GM18870 (cell line): ENCODE data around the gene PYGM.

ENCODE experiments used
- ATAC-seq: cut with Tn5 transposase; IDR thresholded peaks from one replicate; pipeline ENCODE4 v1.9.1; 2021; ENCODE audit warnings: moderate library complexity; ENCODE audit not compliant: unreplicated experiment

Gene PYGM

DNA sequence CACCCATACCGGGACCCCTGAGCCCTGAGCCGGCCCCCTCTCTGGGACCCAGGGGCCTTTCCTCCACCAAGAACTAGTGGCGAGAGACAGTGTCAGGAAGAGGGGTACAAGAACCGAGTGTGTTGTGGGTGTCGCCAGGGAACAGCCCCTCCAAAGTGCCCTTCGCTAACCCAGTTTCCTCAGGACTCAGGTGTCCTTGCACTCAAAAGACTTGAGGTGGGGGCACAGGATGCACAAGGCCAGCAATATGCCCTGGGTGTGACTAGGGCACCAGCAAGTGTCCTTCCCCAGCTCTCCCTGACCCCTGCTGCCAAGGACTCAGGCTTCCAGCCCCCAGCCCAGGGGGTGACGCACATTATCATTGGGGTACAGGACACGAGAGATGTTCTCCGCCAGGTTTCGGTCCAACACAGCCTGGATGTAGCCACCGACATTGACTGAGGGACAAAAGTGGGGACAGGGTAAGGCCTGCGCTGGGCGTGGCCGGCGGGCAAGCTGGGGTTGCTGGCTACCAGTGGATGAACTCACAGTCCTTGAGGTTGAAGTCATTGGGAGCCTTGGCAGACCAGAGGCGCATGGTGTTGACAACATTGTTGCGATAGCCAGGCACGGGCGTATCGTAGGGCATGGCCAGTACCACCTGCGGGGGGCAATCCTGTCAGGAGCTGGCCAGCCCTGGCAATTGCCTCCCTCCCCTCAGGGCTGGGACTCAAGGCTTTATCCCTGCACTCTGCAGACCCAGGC lies 4.7 kb downstream of the PYGM start:
- ATAC-seq, result no peak

DNA sequence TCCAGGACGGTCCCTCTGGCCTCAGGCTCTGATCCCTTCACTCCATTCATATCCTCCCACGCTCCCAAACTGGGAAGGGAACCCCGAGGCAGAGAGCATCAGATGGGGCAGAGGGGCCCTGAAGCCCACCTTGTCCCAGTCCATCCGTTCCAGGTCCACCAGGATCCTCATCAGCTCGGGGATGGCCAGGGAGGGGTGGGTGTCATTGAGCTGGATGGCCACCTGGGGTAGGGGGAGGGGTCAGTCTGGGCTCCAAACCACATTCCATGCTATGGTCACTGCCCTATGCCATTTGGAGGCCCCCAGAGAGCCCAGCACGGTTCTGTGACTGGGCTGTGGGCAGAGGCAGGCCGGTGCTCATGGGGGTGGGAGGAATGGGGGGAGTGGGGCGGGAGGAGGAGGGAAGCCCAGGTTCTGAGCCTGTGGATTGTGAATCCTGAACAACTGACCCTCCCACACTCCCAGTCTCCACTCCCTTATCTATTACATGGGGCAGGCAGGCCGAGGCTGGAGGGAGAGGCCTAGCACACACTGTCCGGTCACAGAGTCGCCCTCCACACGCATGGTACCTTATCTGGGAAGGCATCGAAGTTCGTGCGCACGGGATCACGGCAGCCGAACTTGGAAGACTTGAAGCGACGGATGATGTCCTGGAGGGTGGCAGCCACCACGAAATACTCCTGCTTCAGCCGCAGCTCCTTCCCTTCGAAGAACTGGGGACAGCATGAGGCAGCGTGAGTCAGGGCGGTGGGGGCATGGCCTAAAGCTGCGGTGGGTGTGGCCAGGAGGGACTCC lies 5.5 kb downstream of the PYGM start:
- ATAC-seq, result no peak

DNA sequence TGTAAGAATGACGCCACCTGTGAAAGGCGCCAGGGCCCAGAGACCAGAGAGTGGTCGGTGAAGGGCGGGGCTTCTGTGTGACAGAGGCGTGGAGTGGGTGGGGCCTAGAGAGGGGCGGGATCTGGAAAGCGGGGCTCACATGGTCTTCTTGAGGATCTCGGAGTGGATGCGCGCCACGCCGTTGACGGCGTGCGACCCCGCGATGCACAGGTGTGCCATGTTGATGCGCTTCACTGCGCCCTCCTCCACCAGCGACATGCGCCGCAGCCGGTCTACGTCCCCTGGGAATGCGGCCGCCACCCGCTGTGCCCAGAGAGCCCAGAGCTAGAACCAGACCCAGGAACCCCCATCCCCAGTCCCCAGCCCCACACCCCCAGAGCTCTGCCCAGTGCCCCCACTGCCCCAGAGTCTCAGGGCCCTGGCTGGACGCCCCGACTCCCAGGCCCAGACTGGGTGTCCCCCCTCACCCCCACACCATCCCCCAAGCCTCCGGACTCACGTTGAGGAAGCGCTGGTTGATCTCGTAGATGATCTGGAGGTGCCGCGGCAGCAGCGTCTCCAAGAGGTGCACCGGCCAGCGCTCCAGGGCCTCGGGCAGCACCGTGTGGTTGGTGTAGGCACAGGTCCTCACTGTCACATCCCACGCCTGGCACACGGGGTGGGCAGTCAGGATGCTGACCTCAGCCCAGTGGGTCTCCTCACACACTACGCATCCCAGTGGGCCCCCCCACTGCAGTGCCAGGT lies 6.2 kb downstream of the PYGM start:
- ATAC-seq, result no peak

DNA sequence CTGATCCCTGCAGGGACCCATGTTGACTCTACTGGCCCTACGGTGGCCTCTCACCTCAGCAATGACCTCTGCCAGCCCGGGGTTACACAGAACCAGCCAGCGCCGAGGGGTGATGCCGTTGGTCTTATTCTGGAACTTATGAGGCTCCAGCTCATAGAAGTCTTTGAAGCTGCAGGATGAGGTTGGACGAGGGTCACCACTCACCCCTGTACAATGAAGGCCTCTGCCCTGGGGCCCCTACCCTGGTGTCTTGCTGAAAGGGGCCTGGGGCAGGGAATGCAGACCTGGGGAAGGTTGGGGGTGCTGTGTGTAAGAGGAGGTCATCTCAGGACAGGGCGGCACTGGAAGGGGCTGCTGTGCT lies 6.8 kb downstream of the PYGM start:
- ATAC-seq, result no peak

DNA sequence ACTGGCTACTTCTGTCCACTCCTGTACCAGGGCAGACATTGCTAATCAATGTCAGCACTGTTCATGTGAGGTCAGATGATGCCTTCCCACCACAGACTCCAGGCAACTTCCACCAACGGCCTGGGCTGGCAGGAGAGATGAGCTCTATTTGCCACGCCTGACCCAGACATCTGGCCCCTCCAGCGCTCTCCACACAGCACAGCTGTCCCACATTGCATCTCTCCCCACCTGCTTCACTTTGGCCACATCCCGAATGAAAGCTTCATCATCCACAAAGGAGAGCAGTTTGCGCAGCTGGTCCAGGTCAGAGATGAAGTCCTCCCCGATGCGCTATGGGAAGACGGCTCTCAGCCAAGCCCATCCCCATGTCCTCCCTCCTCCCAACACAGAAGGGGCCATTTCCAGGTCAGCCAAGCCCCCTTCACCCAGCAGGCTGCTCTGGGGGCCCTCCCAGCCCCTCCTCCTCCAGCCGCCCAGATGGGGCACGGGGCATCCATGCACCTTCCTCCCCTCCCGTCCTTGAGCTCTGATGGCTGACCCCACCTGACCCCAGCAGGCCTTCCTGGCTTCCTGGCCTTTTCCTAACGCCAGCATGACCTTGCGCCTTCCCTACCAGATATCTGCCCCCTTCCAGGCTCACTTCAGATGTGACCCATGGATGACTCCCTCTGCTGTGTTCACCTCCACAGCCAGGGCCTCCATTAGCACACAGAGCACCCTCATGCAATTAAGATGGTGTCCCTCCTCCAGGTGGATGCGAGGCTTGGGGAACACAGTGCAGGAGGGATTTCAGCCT lies 7.4 kb downstream of the PYGM start:
- ATAC-seq, result no peak

DNA sequence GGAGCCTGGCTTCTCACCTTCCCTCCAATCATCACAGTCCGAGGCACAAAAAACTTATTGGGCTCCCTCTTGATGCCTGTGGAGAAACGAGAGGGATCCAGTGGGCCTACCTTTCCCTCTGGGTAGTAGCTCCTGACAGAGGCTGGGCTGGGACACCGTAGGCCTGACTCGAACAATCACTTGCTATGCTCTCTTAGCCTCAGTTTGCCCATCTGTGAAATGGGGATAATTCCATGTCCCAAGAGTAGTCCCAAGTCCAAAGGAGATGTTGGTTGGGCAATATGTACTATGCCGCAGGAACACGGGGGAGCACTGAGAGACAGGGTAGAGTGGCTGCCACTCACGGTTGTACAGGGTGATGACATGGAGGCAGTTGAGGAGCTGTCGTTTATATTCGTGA lies 8.2 kb downstream of the PYGM start:
- ATAC-seq, result no peak

DNA sequence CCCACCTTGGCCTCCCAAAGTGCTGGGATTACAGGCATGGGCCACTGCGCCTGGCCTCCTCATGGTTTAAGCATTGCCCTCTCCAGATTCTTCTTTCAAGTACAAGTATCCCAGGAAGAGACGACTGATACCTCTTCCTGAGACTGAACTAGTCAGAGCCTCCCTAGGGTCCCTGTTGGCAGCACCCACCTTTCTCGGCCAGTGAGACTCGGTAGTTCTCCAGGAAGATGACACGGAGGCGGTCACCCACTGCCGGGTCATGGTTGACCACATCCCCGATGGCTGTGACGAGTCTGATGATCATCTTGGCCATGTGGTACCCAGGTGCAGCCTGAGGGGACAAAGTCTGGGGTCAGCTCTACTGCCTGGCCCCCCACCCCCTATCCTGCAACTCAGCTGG lies 8.6 kb downstream of the PYGM start:
- no peak for ATAC-seq

DNA sequence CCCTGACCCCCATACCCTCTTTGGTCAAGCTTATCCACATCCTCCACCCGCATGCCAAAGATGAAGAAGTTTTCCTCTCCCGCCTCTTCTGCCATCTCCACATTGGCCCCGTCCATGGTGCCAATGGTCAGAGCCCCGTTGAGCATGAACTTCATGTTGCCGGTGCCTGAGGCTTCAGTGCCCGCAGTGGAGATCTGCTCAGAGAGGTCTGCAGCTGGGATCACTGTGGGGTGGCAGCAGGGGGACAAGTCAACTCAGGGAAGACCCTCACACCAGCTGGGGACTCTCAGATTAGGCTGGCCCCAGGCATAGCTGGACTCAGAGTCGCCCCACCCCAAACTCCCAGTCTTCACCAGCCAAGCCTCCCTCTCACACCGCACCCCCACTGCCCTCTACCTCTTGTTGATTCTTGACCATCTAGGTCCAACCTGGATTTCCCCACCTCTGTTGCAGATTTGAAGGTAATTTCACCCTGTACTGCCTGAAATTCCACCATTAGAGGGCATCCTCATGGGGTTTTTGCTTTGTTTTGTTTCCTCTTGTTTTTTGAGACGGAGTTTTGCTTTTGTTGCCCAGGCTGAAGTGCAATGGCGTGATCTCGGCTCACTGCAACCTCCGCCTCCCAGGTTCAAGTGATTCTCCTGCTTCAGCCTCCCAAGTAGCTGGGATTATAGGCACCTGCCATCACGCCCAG lies 9.3 kb downstream of the PYGM start:
- no peak for ATAC-seq

DNA sequence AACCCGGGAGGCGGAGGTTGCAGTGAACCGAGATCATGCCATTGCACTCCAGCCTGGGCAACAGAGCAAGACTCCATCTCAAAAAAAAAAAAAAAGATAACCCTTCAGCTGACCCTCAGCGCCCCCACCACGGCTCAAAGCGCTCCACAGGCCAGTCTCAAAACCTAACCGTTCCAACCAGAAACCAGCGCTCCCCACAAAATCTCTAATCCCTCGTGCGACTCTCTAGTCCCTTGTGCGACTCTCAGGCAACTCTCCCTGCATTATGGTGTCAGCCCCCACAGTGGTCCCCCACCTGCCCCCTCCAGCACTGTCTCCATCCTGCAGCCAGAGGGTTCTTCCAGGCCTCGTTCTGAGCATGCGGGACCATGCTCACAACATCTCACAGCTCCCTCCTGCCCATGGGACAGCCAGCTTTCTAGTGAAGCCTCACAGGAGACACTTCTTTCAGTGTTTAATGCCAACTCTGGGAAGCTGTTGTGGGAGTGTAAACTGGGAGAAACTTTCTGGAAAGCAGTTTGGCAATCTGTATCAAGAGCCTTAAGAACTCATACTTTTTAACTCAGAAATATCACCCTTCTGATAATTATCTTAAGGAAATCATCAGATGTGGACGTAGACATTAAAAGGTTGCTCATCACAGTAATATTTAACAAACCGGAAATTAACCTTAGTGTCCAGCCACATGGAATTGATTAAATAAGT lies 11.7 kb downstream of the PYGM start:
- no peak for ATAC-seq

DNA sequence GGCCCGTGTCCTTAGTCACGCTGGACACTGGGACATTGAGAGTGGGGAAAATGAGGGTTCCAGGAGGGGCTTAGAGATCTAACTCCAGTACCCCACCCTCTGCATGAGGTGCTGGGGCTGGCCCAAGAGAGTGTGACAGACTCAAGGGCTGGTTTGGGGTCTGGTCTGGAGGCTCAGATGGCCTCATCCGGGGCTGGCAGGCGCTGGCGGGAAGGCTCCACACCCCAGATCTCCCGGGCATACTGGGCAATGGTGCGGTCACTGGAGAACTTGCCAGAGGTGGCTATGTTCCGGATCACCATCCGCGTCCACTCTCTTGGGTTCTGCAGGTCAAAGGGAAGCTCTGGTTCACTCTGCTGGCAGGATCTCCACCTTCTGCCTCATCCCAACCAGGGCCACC lies 13.3 kb downstream of the PYGM start:
- ATAC-seq, result no peak

DNA sequence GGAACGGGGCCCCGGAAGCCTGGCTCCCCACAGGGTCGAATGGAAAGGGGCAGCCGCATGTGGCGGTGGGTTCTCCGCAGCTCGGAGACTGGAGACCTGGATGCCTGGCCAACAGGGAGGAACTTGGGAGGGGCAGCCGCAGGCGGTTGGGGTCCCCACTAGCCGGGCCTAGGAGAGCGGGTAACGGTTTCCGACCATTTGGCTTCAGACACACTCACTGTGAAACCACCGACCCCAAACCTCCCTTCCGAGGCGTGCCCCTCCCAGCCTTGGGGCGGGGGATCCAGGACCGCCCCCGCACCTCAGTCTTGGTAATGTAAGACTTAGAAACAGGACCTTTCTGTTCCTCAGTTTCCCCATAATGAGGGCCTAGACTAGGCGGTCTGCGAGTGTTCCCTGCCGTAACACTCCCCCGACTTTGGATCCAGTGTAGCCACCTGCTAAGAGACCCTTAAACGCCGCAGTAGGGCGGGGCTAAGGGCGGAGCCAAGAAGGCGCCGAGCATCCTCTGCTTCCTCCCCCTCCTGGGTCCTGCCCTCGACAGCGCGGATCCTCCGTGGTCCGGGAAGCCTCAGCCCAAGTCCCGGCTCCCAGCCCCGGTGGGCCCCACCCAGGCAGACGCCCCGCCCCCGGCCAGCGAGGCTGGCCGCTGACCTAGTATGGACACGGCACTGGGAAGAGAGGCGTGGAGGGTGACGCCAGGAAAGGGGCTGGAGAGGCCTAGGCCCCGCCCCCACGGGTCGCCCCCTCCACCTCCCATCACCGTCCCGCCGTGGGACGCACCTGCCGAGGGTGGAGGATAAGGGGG lies 14.0 kb downstream of the PYGM start:
- no peak for ATAC-seq

DNA sequence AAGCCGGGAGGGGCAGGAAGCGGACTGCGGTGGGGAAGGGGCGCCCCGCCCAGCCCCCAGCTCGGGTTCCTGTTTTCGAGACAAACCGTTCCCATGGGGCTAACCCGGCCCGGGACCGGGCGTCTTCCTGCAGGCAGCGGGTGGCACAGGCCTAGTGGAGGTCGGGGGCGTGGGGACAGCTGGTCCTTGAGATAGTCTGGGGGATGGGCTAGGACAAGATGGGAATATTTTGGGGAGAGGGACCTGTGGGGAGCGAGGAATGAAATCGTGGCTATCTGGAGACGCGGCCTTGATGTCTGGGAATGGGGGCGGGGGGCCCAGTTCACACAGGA lies 14.6 kb downstream of the PYGM start:
- no peak for ATAC-seq

DNA sequence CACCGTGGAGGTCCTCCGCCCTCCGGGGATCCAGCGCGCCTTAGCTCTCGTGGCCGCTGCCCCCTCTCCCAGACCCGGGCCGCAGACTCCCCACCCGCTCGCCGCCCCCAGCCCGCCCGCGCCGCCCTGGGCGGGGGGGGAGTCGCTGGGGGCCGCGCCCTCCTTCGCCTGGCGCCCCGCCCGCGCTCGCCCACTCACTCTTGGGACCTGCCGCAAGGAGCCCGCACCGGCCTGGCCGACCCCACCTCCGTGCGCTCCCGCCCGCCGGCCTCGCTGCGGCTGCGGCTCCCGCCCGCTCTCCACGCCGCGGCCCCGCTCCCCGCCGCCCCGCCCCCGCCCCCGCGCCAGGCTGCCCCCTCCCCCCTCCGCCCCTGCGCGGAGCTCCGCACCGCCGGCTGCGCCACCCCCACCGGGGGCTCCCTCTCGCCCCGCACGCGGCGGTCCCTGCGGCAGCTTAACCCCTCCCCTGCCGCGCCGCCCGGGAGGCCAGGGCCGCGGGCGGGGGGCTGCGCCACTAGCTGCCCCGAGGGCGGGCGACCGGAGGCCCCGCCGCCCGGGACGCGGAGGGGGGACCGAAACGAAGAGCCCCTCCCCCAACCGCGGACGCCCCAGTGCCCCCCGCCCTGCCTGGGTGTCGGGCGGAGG lies 15.1 kb downstream of the PYGM start:
- no peak for ATAC-seq

DNA sequence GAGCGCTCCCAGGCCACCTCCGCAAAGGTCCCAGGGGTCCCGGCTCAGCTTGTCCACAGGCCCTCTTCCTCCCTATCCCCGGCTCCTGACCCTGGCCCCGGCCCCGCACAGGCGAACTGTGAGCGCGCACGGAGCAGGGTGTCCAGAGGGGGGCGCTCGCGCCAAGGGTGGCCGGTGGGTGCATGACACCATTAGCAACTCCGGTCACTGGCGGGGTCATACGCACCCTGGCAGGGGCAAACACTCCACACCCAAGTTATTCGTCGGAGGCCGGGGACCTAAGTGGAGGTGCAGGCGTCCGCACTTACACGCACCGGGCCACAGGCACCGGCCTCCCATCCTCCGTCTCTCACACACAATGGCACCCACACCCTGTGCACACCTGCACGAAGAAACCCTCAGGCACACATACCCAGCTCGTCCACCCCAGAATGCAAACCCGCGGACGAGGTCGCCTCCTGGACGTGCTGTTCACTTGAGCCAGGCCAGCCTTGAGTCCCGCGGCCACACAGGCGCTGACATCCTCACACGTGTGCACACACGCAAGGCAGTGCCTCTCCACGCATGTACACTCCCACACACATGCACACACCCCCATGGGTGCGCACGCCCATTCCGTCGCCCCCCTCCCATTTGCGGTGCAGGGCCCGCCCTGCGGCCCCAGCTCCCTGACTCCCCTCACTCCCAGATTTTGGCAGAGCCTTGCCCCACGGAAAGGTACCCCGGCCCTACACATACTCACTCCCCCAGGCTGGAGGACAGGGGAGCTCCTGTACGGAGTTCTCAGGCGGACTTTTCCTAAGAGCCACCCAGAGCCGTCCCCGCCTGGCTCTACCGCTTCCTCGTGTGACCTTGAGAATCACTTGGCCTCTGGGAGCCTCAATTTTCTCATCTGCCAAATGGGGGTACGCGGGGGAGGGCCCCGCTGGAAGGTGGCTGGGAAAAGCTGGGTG lies 15.9 kb downstream of the PYGM start, which contains the start of gene RASGRP2:
Gene RASGRP2 (minus strand): TSS at position 552 of the 953 bp plus-strand sequence. CDS start 1,276 bp downstream, outside the sequence.
- no peak for ATAC-seq

DNA sequence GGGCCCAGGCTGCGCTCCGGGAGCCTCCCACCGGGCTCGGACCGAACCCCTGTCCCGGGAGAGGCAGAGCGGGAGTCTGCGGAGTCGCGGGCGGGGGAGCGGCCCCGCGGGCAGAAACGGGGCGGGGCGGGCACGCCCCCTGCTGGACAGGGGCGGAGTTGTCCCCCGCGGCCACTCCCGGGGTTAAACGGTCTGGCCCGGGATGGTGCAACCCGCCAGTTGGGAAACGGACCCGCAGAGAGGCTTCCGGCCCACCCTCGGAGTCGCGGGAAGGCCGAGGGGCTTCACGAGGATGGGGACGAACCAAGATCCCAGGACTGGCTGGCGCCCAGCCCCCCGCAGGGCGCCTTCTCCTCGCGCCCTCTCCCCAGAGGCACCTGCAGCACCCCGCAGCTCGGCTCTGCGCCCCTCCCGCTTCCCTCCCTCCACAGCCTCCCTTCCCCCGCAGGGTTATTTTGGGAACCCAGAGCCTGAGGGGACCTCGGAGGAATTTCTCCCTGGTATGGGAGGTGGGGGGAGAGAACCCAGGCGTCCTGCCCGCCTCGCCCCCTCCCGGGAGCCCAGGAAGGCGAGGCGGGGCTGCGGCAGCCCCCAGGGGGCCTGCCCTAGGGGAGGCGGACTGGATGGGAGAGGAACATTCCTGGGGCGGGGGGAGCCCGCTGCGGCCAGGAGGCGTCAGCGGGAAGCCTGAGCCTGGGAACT lies 16.7 kb downstream of the PYGM start:
- no peak for ATAC-seq

DNA sequence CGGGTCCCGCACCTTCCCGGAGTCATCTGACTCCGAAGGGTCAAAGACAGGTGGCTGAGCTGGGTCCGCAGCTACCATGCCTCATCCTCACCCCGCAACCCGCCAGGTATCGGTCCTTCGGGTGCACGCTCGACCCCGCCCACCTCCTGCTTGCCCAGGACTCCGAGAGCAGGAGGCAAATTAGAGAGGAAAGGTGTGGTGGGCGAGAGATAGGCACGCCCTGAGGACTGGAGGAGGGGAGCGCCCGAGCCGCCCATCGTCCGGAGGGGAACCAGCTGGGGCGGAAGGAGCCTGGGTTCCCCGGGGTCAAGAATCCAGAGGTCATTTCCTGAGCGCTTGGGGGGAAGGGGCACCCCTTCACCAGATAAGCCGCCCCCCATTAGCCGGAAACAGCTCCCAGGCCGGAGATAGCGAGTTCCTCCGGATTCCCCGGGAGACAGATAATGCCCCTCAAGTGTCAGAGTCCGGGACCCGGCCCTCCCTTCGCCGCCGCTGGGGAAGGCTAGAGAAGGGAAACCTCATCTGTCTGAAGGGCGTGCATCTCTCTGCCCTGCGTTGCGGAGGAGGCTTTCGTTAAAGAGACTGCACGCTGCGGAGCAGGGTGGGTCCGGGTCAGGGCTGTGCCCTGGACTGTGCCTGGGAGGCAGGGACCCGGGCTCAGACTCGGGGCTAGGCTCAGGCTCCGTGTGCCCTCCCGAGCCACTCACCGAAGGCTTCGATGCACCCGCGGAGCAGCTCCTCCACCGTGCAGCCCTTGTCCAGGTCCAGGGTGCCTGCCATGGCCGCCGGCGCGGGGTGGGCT lies 17.5 kb downstream of the PYGM start:
- no peak for ATAC-seq
